ENCODE data around the gene SNU13.

DNA sequence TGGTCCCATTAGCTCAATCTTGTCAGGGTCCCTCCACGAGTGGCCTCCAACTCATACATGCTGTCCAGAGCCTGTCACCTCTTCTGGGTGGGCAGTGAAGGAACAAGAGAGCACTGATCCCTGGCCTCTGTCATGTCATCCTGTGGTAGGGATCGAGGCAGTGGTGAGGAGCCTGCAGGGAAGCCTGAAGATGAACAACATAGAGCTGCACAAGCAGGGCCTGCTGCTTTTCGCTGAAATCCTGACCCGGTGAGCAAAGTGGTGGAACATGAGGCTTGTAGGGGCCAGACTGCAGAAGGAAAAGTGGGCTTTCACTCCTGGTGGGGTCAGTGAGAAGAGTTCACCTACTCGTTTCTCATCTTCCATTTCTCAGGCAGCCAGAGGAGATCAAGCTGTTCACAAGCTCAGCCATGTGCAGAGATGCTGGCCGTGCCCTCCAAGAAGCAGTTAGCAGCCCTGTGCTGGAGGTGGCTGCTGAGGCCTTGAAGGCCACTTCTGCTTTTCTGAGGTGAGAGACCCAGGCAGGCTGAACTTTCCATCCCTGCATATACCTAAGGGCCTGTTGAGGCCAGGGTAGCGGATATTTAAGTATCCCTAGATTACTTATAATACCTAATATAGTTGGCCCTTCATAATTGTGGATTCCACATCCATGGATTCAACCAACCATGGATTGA is 43.6 kb upstream of the SNU13 start:
- TF ChIP-seq CTCF (IDR thresholded peaks at IDR 0.05) (no peak), POLR2A (IDR thresholded peaks at IDR 0.05) (no peak)

Measured in heart left ventricle (tissue), 13 donors.